HG02943 (cell line): ENCODE measurements around the gene PANX2.
"Not testable (repeated sequence)": the region's sequence is repeated elsewhere in the genome, so short reads cannot be mapped to it uniquely, and the experiment has no call there.

Source experiments
- ATAC-seq: cut with Tn5 transposase; IDR thresholded peaks from one replicate; pipeline ENCODE4 v1.9.1; 2021; ENCODE audit warnings: mild to moderate bottlenecking, low read depth, moderate library complexity; ENCODE audit not compliant: unreplicated experiment

PANX2 gene

GRCh38 chr22:50147258-50148165, 23.0 kb upstream of the PANX2 start:
- not testable (repeated sequence) for ATAC-seq

GRCh38 chr22:50148166-50148500, 22.4 kb upstream of the PANX2 start:
- no peak for ATAC-seq

- ATAC-seq = no peak
Observed at GRCh38 chr22:50148991-50149721, 21.4 kb upstream of the PANX2 start.

- ATAC-seq = no peak
Observed at GRCh38 chr22:50150161-50151129, 20.1 kb upstream of the PANX2 start.

- ATAC-seq = no peak
Observed at GRCh38 chr22:50151571-50152537, 18.7 kb upstream of the PANX2 start.

GRCh38 chr22:50153056-50153755, 17.3 kb upstream of the PANX2 start:
- ATAC-seq = no peak

GRCh38 chr22:50153756-50154140, 16.8 kb upstream of the PANX2 start:
- ATAC-seq = no peak

- ATAC-seq = no peak
Observed at GRCh38 chr22:50157709-50158375, 12.7 kb upstream of the PANX2 start.

- no peak for ATAC-seq
Observed at GRCh38 chr22:50160947-50161346, 9.6 kb upstream of the PANX2 start.

GRCh38 chr22:50161508-50162390, 8.8 kb upstream of the PANX2 start:
- no peak for ATAC-seq

- ATAC-seq = no peak
Observed at GRCh38 chr22:50162391-50162956, 8.1 kb upstream of the PANX2 start.

- no peak for ATAC-seq
Observed at GRCh38 chr22:50165436-50166123, 5.0 kb upstream of the PANX2 start.

GRCh38 chr22:50167689-50168489, 2.6 kb upstream of the PANX2 start:
- no peak for ATAC-seq

- ATAC-seq = not testable (repeated sequence)
Observed at GRCh38 chr22:50168490-50169180, 1.9 kb upstream of the PANX2 start.

GRCh38 chr22:50169181-50169759, 1.3 kb upstream of the PANX2 start:
- ATAC-seq = no peak
